ACC112 (cell line): ENCODE measurements around the gene IL1R2.

Experiments used
- H2AFZ ChIP-seq: fragments of 200-600 bp; sonication (generic); one replicate; pipeline ENCODE4 v1.6.0; 2017; ENCODE audit warnings: antibody characterized with exemption, low read length; ENCODE audit not compliant: unreplicated experiment
- H3K27ac ChIP-seq: fragments of 200-600 bp; sonication (generic); 2 replicates; pipeline ENCODE4 v1.5.1; 2014; ENCODE audit warnings: low read depth, mild to moderate bottlenecking, antibody characterized with exemption, low read length, moderate library complexity
- H3K27me3 ChIP-seq: fragments of 200-600 bp; sonication (generic); 2 replicates; pipeline ENCODE4 v1.6.1; 2014; ENCODE audit warnings: mild to moderate bottlenecking, antibody characterized with exemption, low read length, moderate library complexity, mixed read lengths; ENCODE audit not compliant: insufficient read depth
- H3K36me3 ChIP-seq: fragments of 200-600 bp; sonication (generic); 2 replicates; pipeline ENCODE4 v1.6.1; 2016; ENCODE audit warnings: mild to moderate bottlenecking, antibody characterized with exemption, low read length, moderate library complexity, mixed read lengths; ENCODE audit not compliant: insufficient read depth
- H3K4me1 ChIP-seq: fragments of 200-600 bp; sonication (generic); one replicate; pipeline ENCODE4 v1.6.1; 2016; ENCODE audit warnings: low read length, mixed read lengths; ENCODE audit not compliant: insufficient read depth, unreplicated experiment, control insufficient read depth
- H3K4me3 ChIP-seq: fragments of 200-600 bp; sonication (generic); 2 replicates; pipeline ENCODE4 v1.5.1; 2014; ENCODE audit warnings: mild to moderate bottlenecking, low read depth, low read length
- H3K79me2 ChIP-seq: fragments of 200-600 bp; sonication (generic); one replicate; pipeline ENCODE4 v1.6.0; 2016; ENCODE audit warnings: low read length; ENCODE audit not compliant: control insufficient read depth, unreplicated experiment, insufficient read depth

IL1R2 gene

DNA sequence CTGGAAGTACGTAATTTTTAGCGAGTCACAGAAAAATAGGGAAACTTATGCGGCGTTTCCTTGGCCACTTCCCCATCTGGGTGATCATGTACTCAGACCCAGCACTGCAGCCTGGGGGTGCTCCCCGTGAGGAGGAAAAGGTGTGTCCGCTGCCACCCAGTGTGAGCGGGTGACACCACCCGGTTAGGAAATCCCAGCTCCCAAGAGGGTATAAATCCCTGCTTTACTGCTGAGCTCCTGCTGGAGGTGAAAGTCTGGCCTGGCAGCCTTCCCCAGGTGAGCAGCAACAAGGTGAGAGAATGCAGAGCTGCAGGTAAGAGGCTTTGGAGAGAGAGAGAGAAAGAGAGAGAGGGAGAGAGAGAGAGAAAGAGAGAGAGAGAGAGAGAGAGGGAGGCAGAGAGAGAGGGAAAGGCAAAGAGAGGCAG, at the start of gene IL1R2:
Gene IL1R2 (plus strand): TSS at position 240 of the 425 bp plus-strand sequence. CDS start 16,616 bp downstream, outside the sequence.
- H3K4me1 ChIP-seq = no peaks in the 10 kb centered on the region
- no peak within 1 kb of the TSS for H3K4me3 ChIP-seq
- no peak within 1 kb of the TSS for H3K27ac ChIP-seq
- H3K79me2 ChIP-seq = no peaks in the 10 kb centered on the region
- H3K36me3 ChIP-seq = no peaks in the 10 kb centered on the region
- H3K27me3 ChIP-seq = peaks cover 16% of the 10 kb centered on the region; the same call in 1 of the 2 replicates
- no peak within 1 kb of the TSS for H2AFZ ChIP-seq

DNA sequence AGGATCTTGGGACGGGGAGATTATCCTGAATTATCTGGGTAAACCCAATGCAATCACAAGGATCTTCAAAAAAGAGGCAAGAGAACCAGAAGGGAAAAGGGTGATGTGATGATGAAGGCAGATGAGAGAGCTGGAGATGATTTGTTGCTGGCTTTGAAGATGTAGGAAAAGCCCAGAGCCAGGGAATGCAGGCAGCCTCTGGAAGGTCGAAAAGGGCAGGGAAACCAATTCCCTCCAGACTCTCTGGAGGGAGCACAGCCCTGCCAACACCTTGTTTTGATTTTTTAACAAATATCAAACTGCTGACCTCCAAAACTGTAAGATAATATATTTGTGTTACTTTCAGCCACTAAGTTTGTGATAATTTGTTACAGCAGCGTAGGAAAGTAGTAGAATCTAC, 48.9 kb upstream of the IL1R2 start:
- Histone ChIP-seq H3K4me1 (no peaks in the 10 kb centered on the region), H3K36me3 (no peaks in the 10 kb centered on the region), H2AFZ (no peak overlapping the region), H3K4me3 (no peak overlapping the region), H3K79me2 (no peaks in the 10 kb centered on the region), H3K27ac (no peak overlapping the region), H3K27me3 (no peaks in the 10 kb centered on the region)

DNA sequence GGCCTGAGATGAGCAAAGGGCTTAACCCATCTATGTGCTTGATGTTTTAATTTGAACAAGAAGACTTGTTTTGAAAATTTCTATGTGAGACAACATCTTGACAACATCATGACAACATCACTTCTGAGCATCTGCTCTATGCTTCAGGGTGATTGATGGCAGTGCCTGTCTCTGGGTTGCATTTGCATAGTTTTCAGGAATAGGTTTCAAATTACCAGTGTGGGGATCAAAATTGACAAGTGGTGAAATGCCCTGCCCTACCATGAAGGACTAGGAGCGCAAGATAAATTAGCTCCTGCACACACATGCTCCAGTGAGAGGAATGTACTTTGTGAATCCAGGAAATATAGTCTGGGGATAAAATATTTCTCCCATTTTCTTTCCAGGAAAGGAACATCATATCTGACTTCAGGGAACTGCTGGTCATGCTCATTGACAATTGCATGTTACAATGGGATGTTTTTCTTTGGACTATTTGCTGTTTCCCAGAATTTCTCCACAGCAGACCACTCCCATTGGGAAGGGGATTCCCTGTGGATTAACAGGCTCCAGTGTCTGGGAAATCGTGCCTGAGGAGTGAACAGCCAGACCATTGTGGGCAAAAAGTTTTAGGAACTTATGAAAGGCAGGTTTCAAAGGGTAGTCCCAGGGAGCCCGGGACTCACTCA, 45.3 kb upstream of the IL1R2 start:
- Histone ChIP-seq H3K79me2 (no peaks in the 10 kb centered on the region), H2AFZ (no peak overlapping the region), H3K27ac (no peak overlapping the region), H3K36me3 (no peaks in the 10 kb centered on the region), H3K4me3 (no peak overlapping the region), H3K4me1 (no peaks in the 10 kb centered on the region), H3K27me3 (no peaks in the 10 kb centered on the region)

DNA sequence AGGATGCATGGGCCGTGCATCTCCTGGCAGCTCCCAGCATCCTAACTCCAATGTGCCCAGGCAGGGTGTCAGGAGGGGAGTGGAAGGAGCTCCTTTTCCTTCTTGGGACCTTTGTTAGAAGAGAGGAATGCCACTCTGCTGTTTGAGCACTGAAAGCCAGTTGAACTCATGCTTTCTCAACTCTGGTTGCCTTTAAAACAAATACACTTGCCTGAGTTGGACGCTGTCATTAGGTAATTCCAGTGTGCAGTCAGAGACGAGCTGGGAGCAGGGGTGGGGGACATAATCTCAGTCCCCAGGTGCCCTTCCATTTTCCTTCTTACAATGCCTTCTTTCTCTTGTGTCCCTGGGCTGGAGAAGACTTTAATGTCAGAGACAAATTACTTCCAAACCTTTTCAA, 44.4 kb upstream of the IL1R2 start:
- H3K79me2 ChIP-seq = no peaks in the 10 kb centered on the region

DNA sequence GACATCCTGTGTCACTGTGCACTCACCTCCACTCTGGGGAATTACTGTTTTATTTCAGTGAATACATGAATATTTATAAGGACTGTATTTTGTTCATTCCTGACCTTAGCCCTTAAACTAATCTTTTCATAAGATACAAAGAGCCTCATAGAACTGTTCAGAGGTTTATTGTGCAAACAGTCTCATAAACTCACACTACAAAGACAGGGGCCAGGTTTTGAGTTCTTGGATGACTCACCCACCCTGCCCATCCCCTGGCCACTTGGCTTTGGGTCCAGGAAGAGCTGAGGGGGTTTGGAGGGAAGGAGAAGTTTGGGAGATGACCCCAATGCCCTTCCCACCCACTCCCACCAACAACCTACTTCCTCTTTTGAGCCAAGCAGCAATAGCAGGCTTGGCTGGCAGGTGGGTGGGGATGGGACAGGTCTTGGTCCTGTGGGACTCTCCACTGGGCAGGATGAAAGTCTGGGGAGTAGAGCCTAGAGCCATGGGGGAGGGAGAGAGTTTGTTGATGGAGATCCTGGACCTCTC, 43.1 kb upstream of the IL1R2 start:
- Histone ChIP-seq H3K4me3 (no peak overlapping the region), H3K4me1 (no peaks in the 10 kb centered on the region), H3K27ac (no peak overlapping the region), H3K79me2 (no peaks in the 10 kb centered on the region), H3K27me3 (no peaks in the 10 kb centered on the region), H3K36me3 (no peaks in the 10 kb centered on the region), H2AFZ (no peak overlapping the region)

More for the DNA sequence above, 44.4 kb upstream of the IL1R2 start:
- no peaks in the 10 kb centered on the region for H3K36me3 ChIP-seq
- H3K4me3 ChIP-seq = no peak overlapping the region
- no peaks in the 10 kb centered on the region for H3K4me1 ChIP-seq
- H3K27me3 ChIP-seq = no peaks in the 10 kb centered on the region
- H3K27ac ChIP-seq = no peak overlapping the region
- H2AFZ ChIP-seq = no peak overlapping the region

- Histone ChIP-seq H2AFZ (no peak overlapping the region), H3K27me3 (no peaks in the 10 kb centered on the region), H3K27ac (no peak overlapping the region)
These were observed 42.5 kb upstream of the IL1R2 start for GRCh38 chr2:101949304-101949703.

DNA sequence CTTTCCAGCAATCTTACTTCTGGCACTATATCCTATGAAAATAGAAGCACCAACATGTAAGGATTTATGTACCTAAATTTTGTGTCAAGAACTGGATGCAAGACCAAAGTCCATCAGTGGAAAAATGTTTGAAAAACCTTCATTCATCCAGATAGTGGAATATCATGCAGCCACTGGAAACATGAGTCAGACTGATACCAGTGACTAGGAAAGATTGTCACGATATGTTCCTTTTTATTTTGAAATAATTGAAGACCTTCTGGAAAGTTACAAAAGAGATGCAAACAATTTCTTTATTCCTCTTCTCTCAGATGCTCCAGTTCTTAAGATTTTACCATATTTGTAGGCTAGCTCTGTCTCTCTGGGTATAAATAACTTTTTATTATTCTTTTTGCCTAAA, 40.5 kb upstream of the IL1R2 start:
- Histone ChIP-seq H3K27me3 (no peaks in the 10 kb centered on the region), H2AFZ (no peak overlapping the region), H3K79me2 (no peaks in the 10 kb centered on the region), H3K36me3 (no peaks in the 10 kb centered on the region), H3K4me1 (no peaks in the 10 kb centered on the region), H3K4me3 (no peak overlapping the region), H3K27ac (0 out of 2 replicates have a peak overlapping the region, but pooled peaks have one; percentile 5)

More at GRCh38 chr2:101949304-101949703, 42.5 kb upstream of the IL1R2 start:
- Histone ChIP-seq H3K79me2 (no peaks in the 10 kb centered on the region), H3K36me3 (no peaks in the 10 kb centered on the region), H3K4me3 (no peak overlapping the region), H3K4me1 (no peaks in the 10 kb centered on the region)

GRCh38 chr2:101952551-101952950, 39.2 kb upstream of the IL1R2 start:
- Histone ChIP-seq H3K79me2 (no peaks in the 10 kb centered on the region), H3K36me3 (no peaks in the 10 kb centered on the region), H3K4me3 (no peak overlapping the region), H3K27me3 (no peaks in the 10 kb centered on the region), H3K4me1 (no peaks in the 10 kb centered on the region), H2AFZ (no peak overlapping the region), H3K27ac (no peak overlapping the region)

- peaks cover 16% of the 10 kb centered on the region for H3K4me1 ChIP-seq
- peak overlapping the region; percentile 70; the same call in 1 of the 2 replicates for H3K27ac ChIP-seq
- H3K79me2 ChIP-seq = no peaks in the 10 kb centered on the region
- H3K36me3 ChIP-seq = no peaks in the 10 kb centered on the region
- no peak overlapping the region for H2AFZ ChIP-seq
- no peak overlapping the region for H3K4me3 ChIP-seq
- no peaks in the 10 kb centered on the region for H3K27me3 ChIP-seq
These were observed 35.0 kb upstream of the IL1R2 start for GRCh38 chr2:101956465-101957438.

- no peak overlapping the region for H3K4me3 ChIP-seq
- H2AFZ ChIP-seq = no peak overlapping the region
- no peaks in the 10 kb centered on the region for H3K27me3 ChIP-seq
- H3K36me3 ChIP-seq = no peaks in the 10 kb centered on the region
- H3K79me2 ChIP-seq = no peaks in the 10 kb centered on the region
- H3K27ac ChIP-seq = peak overlapping the region; percentile 70
- H3K4me1 ChIP-seq = peaks cover 29% of the 10 kb centered on the region
These were observed 33.7 kb upstream of the IL1R2 start for GRCh38 chr2:101958061-101958460.
